ENCODE results near the gene LRMDA. TPM values are rescaled to one million over a fixed set of nuclear protein-coding genes. Genes with fewer than 3 reads are reported as not detected.

Gene LRMDA
- total RNA-seq, 1 donor from 2014 or later, result not detected

GRCh38 chr10:75531571-75532031 is 100.2 kb downstream of the LRMDA start:
- DNase-seq (ENCODE audit: low read depth), result no peak

- DNase-seq (ENCODE audit: low read depth), result no peak
Observed at GRCh38 chr10:75532253-75532924, 101.0 kb downstream of the LRMDA start.

GRCh38 chr10:75538144-75538543 is 106.7 kb downstream of the LRMDA start:
- DNase-seq (ENCODE audit: low read depth), result no peak

GRCh38 chr10:75538765-75539164 is 107.3 kb downstream of the LRMDA start:
- DNase-seq (ENCODE audit: low read depth), result no peak

- no peak for DNase-seq (ENCODE audit: low read depth)
Observed at GRCh38 chr10:75540357-75540966, 109.0 kb downstream of the LRMDA start.

GRCh38 chr10:75540981-75541380 is 109.6 kb downstream of the LRMDA start:
- DNase-seq (ENCODE audit: low read depth), result no peak

- DNase-seq (ENCODE audit: low read depth), result no peak
Observed at GRCh38 chr10:75541411-75541810, 110.0 kb downstream of the LRMDA start.

GRCh38 chr10:75542084-75542483 is 110.7 kb downstream of the LRMDA start:
- DNase-seq (ENCODE audit: low read depth), result no peak

- peak; percentile 55 for DNase-seq (ENCODE audit: low read depth)
Observed at GRCh38 chr10:75542906-75543305, 111.5 kb downstream of the LRMDA start.

- DNase-seq (ENCODE audit: low read depth), result peak; percentile 22
Observed at GRCh38 chr10:75544386-75544785, 113.0 kb downstream of the LRMDA start.

- DNase-seq (ENCODE audit: low read depth), result peak; percentile 26
Observed at GRCh38 chr10:75544993-75545706, 113.7 kb downstream of the LRMDA start.

GRCh38 chr10:75546004-75546403 is 114.6 kb downstream of the LRMDA start:
- peak; percentile 41 for DNase-seq (ENCODE audit: low read depth)

GRCh38 chr10:75547391-75548298 is 116.2 kb downstream of the LRMDA start:
- DNase-seq (ENCODE audit: low read depth), result peak; percentile 93

GRCh38 chr10:75548356-75548755 is 116.9 kb downstream of the LRMDA start:
- no peak for DNase-seq (ENCODE audit: low read depth)

- no peak for DNase-seq (ENCODE audit: low read depth)
Observed at GRCh38 chr10:75550191-75550590, 118.8 kb downstream of the LRMDA start.

GRCh38 chr10:75552171-75552570 is 120.7 kb downstream of the LRMDA start:
- DNase-seq (ENCODE audit: low read depth), result no peak

GRCh38 chr10:75553550-75553949 is 122.1 kb downstream of the LRMDA start:
- DNase-seq (ENCODE audit: low read depth), result no peak

GRCh38 chr10:75555323-75555722 is 123.9 kb downstream of the LRMDA start:
- DNase-seq (ENCODE audit: low read depth), result no peak

GRCh38 chr10:75556320-75556719 is 124.9 kb downstream of the LRMDA start:
- no peak for DNase-seq (ENCODE audit: low read depth)

GRCh38 chr10:75565286-75566251 is 134.1 kb downstream of the LRMDA start:
- DNase-seq (ENCODE audit: low read depth), result no peak
